H1 (cell line): ENCODE measurements around the gene HHIPL2.

Experiments used
- BRCA1 ChIP-seq: IDR thresholded peaks from 2 replicates; pipeline ENCODE4 v1.6.1; 2012; ENCODE audit warnings: low read depth, low read length, improper control_type of control experiment
- CREB1 ChIP-seq: IDR thresholded peaks from 2 replicates; pipeline ENCODE4 v1.6.1; 2012; ENCODE audit warnings: inconsistent platforms
- EZH2 ChIP-seq: fragments of 200-600 bp; sonication (generic); IDR thresholded peaks from 2 replicates; pipeline ENCODE4 v1.7.1; 2012; ENCODE audit warnings: low read depth, mild to moderate bottlenecking, moderate library complexity, low read length, inconsistent platforms; ENCODE audit not compliant: severe bottlenecking
- HDAC6 ChIP-seq: IDR thresholded peaks from one replicate; pipeline ENCODE4 v1.7.1; 2012; ENCODE audit warnings: low read depth, mild to moderate bottlenecking, inconsistent platforms, low read length, moderate library complexity
- JUND ChIP-seq: IDR thresholded peaks from 2 replicates; pipeline ENCODE4 v1.6.1; 2011; ENCODE audit warnings: mild to moderate bottlenecking, improper control_type of control experiment, low read length
- MAFK ChIP-seq: IDR thresholded peaks from 2 replicates; pipeline ENCODE4 v1.6.1; 2012; ENCODE audit warnings: low read depth, mild to moderate bottlenecking, improper control_type of control experiment, low read length
- POLR2A ChIP-seq, 2 experiments: IDR thresholded peaks; 1 replicate in 1 of 2; 2 replicates in 1 of 2; pipeline ENCODE4 v1.6.1; 2011; ENCODE audit warnings: low read depth in 2 of 2, low read length in 2 of 2, mild to moderate bottlenecking in 2 of 2; ENCODE audit errors: control extremely low read depth in 1 of 2
- POLR2AphosphoS5 ChIP-seq: IDR thresholded peaks from 2 replicates; pipeline ENCODE4 v1.6.1; 2011; ENCODE audit warnings: low read depth, low read length
- POU5F1 ChIP-seq: IDR thresholded peaks from 2 replicates; pipeline ENCODE4 v1.6.1; 2011; ENCODE audit warnings: low read depth, mild to moderate bottlenecking, low read length, moderate library complexity
- SUZ12 ChIP-seq: fragments of 200-600 bp; sonication (generic); IDR thresholded peaks from 2 replicates; pipeline ENCODE4 v1.6.1; 2012; ENCODE audit warnings: mild to moderate bottlenecking, inconsistent platforms, low read length, moderate library complexity, mixed read lengths
- YY1 ChIP-seq: IDR thresholded peaks from 2 replicates; pipeline ENCODE4 v1.6.1; 2011; ENCODE audit warnings: low read depth, mild to moderate bottlenecking, low read length
- ZNF274 ChIP-seq: IDR thresholded peaks from 2 replicates; pipeline ENCODE4 v1.7.0; 2012; ENCODE audit warnings: low read length, borderline replicate concordance; ENCODE audit errors: extremely low read depth
- TF ChIP-seq, protein P1 (sequence below), 3 experiments: IDR thresholded peaks; 1 replicate in 2 of 3; 2 replicates in 1 of 3; pipeline versions ENCODE4 v1.5.1 to v1.6.1; 2011; ENCODE audit warnings: low read length in 3 of 3, mild to moderate bottlenecking in 3 of 3, inconsistent platforms in 2 of 3, low read depth in 1 of 3, moderate library complexity in 1 of 3; ENCODE audit not compliant: insufficient read depth in 1 of 3; ENCODE audit errors: control extremely low read depth in 1 of 3

GRCh38 chr1:222557148-222557547 is 9.2 kb upstream of the HHIPL2 start:
- TF ChIP-seq BRCA1 (no peak), JUND (no peak), HDAC6 (no peak), POU5F1 (no peak), YY1 (no peak), CREB1 (no peak), SUZ12 (no peak), ZNF274 (no peak), POLR2A (IDR thresholded peaks at IDR 0.05; ENCODE audit: control extremely low read depth in 1 of 2, low read depth in 2 of 2, low read length in 2 of 2) (no peak), EZH2 (no peak), POLR2AphosphoS5 (no peak), MAFK (no peak)
- TF ChIP-seq, protein P1, sequence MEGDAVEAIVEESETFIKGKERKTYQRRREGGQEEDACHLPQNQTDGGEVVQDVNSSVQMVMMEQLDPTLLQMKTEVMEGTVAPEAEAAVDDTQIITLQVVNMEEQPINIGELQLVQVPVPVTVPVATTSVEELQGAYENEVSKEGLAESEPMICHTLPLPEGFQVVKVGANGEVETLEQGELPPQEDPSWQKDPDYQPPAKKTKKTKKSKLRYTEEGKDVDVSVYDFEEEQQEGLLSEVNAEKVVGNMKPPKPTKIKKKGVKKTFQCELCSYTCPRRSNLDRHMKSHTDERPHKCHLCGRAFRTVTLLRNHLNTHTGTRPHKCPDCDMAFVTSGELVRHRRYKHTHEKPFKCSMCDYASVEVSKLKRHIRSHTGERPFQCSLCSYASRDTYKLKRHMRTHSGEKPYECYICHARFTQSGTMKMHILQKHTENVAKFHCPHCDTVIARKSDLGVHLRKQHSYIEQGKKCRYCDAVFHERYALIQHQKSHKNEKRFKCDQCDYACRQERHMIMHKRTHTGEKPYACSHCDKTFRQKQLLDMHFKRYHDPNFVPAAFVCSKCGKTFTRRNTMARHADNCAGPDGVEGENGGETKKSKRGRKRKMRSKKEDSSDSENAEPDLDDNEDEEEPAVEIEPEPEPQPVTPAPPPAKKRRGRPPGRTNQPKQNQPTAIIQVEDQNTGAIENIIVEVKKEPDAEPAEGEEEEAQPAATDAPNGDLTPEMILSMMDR (IDR thresholded peaks at IDR 0.05; ENCODE audit: control extremely low read depth in 1 of 3, insufficient read depth in 1 of 3, low read depth in 1 of 3, low read length in 3 of 3): no peak
